Measurements from ENCODE around the gene HEBP2.
A peak's percentile ranks its signal among the peaks of the same experiment; 100 is the strongest.
"Not testable (repeated sequence)": the region's sequence is repeated elsewhere in the genome, so short reads cannot be mapped to it uniquely, and the experiment has no call there.

Gene HEBP2, protein sequence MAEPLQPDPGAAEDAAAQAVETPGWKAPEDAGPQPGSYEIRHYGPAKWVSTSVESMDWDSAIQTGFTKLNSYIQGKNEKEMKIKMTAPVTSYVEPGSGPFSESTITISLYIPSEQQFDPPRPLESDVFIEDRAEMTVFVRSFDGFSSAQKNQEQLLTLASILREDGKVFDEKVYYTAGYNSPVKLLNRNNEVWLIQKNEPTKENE

DNA sequence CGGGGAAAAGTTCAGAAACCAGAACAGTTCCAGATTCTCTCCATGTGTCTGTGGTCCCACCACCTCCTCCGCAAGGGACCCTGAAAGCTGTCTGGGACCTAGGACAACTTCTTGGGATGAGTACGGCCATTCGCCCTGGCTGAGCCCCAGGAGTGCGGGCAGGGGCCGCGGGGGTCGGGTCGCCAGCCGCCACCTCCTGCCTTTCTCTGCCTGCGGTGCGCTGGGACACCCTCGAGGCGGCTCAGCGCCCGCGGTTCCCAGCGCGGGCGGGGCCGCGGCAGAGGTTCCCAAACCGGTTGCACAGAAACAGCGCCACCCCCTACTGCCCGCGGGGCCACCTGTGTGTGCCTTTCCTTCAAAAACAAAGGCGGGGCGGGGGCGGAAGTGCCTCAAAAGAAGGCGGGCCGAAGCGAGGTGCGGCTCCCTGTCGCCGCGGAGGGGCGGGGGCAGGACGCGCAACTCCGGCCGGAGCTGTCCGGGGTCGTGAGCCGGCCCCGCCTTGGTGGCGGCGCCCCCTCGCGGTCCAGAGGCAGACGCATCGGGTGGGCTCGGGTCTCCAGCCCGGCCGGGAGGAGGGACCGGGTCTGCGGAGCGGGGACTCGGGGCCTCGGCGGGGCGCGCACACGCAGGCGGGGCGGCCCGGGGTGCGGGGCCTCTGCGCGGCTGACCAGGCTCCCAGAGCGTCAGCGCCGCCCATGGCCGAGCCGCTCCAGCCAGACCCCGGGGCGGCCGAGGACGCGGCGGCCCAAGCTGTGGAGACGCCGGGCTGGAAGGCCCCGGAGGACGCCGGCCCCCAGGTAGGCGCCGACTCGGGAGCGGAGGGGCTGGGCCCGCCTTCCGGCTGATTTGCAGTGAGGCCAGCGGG lies at the start of gene HEBP2:
HEBP2 (plus strand) TSS at position 423 of the 865 bp plus-strand sequence; CDS start at position 696, 273 bp downstream.
- Histone ChIP-seq H3K36me3 (replicated peaks) (peaks cover 33% of the 10 kb centered on the region), H3K27me3 (ENCODE audit: low read depth) (no peaks in the 10 kb centered on the region), H3K9me3 (no peaks in the 10 kb centered on the region), H3K4me3 (peak within 1 kb of the TSS; percentile 69), H3K4me1 (peaks cover 16% of the 10 kb centered on the region)
- peak; percentile 91 to 100 for DNase-seq (ENCODE audit: low spot score in 2 of 2)
- in situ Hi-C loops (cut with MboI; ENCODE audit: low sequenced_read_pairs), result no loop called here

DNA sequence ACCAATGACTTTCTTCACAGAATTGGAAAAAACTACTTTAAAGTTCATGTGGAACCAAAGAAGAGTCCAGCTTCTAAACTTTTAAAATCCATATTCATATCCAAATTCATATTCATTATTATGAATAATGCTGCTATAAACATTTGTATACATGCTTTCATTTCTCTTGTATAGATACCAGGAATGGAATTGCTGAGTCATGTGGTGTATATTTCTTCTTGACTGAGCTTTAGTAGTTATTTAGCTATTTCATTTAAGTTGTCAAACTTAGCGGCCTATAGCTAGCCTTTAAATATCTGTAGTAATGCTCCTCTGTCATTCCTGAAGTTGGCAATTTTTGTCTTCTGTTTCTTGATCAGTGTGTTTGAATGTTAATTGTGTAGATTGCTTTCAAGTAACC lies 46.1 kb upstream of the HEBP2 start:
- DNase-seq (ENCODE audit: low spot score in 2 of 2), result no peak
- in situ Hi-C loops (cut with MboI; ENCODE audit: low sequenced_read_pairs), result no loop called here
- H3K4me1 ChIP-seq, result peaks cover 6% of the 10 kb centered on the region; the same call in 1 of the 2 replicates
- H3K9me3 ChIP-seq, result no peaks in the 10 kb centered on the region
- H3K36me3 ChIP-seq (replicated peaks), result no peaks in the 10 kb centered on the region
- H3K27me3 ChIP-seq (ENCODE audit: low read depth), result no peaks in the 10 kb centered on the region
- no peak overlapping the region for H3K4me3 ChIP-seq

DNA sequence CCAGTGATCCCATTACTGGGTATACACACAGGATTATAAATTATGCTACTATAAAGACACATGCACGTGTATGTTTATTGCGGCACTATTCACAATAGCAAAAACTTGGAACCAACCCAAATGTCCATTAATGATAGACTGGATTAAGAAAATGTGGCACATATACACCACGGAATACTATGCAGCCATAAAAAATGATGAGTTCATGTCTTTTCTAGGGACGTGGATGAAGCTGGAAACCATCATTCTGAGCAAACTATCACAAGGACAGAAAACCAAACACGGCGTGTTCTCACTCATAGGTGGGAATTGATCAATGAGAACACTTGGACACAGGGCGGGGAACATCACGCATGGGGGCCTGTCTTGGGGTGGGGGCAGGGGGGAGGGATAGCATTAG lies 35.3 kb upstream of the HEBP2 start:
- H3K27me3 ChIP-seq (ENCODE audit: low read depth); H3K9me3 ChIP-seq; DNase-seq (ENCODE audit: low spot score in 2 of 2); in situ Hi-C loops (cut with MboI; ENCODE audit: low sequenced_read_pairs); H3K4me3 ChIP-seq; H3K36me3 ChIP-seq (replicated peaks); H3K4me1 ChIP-seq: not testable (repeated sequence)

DNA sequence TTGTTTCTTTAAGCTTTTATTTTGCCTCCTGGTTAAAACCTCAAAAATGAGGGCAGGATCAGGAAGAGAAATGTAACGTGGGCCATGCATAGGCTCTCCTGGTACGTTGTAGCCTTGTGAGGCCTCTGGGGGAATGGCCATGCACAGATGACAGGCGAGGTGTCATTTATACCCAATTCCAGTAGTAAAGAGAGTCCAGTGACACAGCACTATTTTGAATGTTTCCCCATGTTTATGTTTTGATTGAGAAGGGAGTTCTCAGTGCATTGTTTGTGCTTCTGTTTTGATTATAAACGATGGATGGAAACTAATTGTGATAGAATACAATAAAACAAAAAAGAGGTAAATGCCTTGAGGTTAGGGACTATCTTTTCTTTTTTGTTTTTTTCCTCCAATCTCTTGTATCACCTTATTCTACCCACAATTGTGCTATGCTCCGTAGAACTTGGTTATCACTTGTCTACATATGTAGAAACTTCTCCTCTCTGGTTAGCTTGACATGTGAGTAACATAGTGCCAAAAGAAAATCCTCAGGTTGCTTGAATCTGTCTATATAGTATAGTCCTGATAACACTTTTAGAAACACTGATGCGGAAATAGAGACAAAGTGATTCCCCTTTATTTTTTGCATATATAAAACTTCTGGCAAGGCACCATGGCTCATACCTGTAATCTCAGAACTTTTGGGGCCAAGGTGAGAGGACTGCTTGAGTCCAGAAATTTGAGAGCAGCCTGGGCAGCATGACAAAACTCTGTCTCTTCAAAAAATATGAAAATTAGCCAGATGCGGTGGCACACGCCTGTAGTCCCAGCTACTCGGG lies 33.2 kb upstream of the HEBP2 start:
- no peak overlapping the region for H3K4me3 ChIP-seq
- H3K36me3 ChIP-seq (replicated peaks), result no peaks in the 10 kb centered on the region
- 0 out of 2 replicates have a peak, but pooled peaks cover 1% of the 10 kb centered on the region for H3K27me3 ChIP-seq (ENCODE audit: low read depth)
- H3K4me1 ChIP-seq, result no peaks in the 10 kb centered on the region
- no peak for DNase-seq (ENCODE audit: low spot score in 2 of 2)
- in situ Hi-C loops (cut with MboI; ENCODE audit: low sequenced_read_pairs), result no loop called here
- no peaks in the 10 kb centered on the region for H3K9me3 ChIP-seq

DNA sequence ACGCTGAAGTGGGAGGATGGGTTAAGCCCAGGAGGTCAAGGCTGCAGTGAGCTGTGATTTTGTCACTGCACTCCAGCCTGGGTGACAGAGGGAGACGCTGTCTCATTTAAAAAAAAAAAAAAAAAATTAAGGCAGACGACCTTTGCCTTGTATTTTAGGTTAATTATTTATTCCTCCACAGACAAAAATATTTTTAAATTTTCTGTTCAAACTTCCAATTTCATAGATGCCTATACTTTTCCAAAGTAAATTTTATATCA lies 32.6 kb upstream of the HEBP2 start:
- no peaks in the 10 kb centered on the region for H3K4me1 ChIP-seq
- in situ Hi-C loops (cut with MboI; ENCODE audit: low sequenced_read_pairs), result no loop called here
- H3K9me3 ChIP-seq, result no peaks in the 10 kb centered on the region
- H3K36me3 ChIP-seq (replicated peaks), result no peaks in the 10 kb centered on the region
- DNase-seq (ENCODE audit: low spot score in 2 of 2), result no peak
- no peaks in the 10 kb centered on the region for H3K27me3 ChIP-seq (ENCODE audit: low read depth)
- no peak overlapping the region for H3K4me3 ChIP-seq

DNA sequence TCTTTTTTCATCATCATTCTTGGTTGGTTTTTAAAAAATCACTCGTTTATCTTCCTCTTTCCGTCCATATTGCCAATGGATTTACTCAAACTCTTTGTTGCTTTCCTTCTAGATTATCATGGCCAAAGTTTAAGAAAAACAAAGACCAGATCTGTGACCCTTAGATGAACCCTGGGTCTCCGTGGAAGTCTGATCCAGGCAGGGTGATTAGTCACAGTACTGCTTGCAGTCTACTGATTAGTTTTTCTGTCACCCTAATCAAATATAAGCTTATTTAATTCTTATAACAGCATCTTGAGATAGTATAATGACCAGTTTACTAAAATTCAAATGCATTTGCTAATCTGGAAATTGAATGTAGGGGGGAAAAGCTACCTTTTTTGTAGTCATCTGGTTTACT lies 32.3 kb upstream of the HEBP2 start:
- DNase-seq (ENCODE audit: low spot score in 2 of 2), result no peak
- Histone ChIP-seq H3K36me3 (replicated peaks) (no peaks in the 10 kb centered on the region), H3K27me3 (ENCODE audit: low read depth) (no peaks in the 10 kb centered on the region), H3K4me3 (no peak overlapping the region), H3K4me1 (no peaks in the 10 kb centered on the region), H3K9me3 (no peaks in the 10 kb centered on the region)
- in situ Hi-C loops (cut with MboI; ENCODE audit: low sequenced_read_pairs), result no loop called here

DNA sequence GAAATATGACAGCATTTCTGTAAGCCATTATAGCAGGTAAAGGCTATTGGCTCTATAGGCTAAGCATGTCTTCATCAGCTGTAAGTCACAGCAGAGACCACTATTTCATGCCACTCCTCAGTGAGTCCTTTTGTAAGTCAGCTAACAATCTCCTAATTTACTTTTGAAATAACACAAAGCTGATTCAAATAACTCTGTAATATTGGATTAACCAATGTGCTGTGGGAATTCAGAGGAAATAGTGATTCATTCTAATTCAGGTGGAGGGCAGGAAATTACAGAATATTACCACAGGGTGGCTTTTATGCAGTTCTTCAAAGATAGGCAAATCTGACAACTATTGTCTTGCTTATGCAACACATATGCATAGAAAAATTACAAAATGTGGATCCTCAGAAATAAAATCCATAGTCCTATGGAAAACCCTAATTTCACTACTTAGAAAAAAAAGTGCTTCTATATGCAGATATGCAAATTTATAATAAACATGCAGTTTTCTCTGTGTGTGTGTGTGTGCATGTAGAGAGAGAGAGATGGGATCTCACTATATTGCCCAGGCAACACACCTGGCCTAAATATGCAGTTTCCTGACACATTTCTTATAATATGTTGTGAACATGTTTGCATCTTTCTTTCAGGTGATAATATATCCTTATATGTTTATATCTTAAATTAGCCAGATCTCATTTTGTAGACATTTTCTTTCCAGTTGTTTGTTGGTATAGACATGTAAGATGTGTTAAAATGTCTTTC lies 31.1 kb upstream of the HEBP2 start:
- H3K9me3 ChIP-seq, result no peaks in the 10 kb centered on the region
- H3K4me3 ChIP-seq, result no peak overlapping the region
- H3K27me3 ChIP-seq (ENCODE audit: low read depth), result no peaks in the 10 kb centered on the region
- no peaks in the 10 kb centered on the region for H3K4me1 ChIP-seq
- peak in 1 of 2 experiments; percentile 21 for DNase-seq (ENCODE audit: low spot score in 2 of 2)
- in situ Hi-C loops (cut with MboI; ENCODE audit: low sequenced_read_pairs), result no loop called here
- no peaks in the 10 kb centered on the region for H3K36me3 ChIP-seq (replicated peaks)

DNA sequence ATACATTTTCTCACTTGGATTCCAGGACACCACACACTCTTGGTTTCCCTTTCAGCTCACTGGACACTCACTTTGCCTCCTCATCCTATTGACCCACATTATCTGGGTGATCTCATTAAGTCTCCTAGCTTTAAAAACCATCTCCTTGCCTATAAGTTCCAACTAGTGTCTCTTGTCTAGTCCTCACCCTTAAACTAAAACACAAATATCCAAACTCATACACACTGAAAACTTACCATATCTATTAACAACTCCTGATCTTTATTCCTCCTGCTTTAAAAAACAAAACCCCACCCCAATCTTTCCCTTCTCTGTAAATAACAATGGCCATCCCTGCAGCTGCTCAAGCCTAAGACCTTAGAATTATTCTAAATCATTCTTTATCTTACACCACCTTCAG lies 29.8 kb upstream of the HEBP2 start:
- DNase-seq (ENCODE audit: low spot score in 2 of 2), result no peak
- in situ Hi-C loops (cut with MboI; ENCODE audit: low sequenced_read_pairs), result no loop called here
- H3K27me3 ChIP-seq (ENCODE audit: low read depth), result no peaks in the 10 kb centered on the region

DNA sequence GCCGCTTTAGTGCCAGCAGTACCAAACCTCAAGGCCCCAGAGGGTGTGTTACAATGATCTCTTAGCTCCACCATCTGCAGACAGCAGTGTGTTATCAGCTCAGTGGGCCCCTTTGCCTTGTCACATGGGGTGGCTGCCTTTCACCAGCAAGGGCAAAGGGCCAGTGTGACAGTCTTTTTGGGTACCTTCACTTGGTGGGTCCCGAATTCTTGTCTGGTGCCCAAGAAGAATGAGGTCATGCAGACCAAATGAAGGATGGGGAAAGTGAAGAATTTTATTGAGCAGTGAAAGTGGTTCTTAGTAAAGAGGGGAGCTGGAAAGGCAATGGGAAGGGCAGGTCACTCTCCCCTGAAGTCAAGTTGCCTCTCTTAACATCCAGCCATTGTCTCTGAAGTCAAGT lies 29.2 kb upstream of the HEBP2 start:
- no peak for DNase-seq (ENCODE audit: low spot score in 2 of 2)
- Histone ChIP-seq H3K4me3 (no peak overlapping the region), H3K36me3 (replicated peaks) (no peaks in the 10 kb centered on the region), H3K4me1 (no peaks in the 10 kb centered on the region), H3K9me3 (no peaks in the 10 kb centered on the region), H3K27me3 (ENCODE audit: low read depth) (no peaks in the 10 kb centered on the region)
- in situ Hi-C loops (cut with MboI; ENCODE audit: low sequenced_read_pairs), result no loop called here

More for the DNA sequence above, 29.8 kb upstream of the HEBP2 start:
- H3K4me1 ChIP-seq, result no peaks in the 10 kb centered on the region
- H3K9me3 ChIP-seq, result no peaks in the 10 kb centered on the region
- no peaks in the 10 kb centered on the region for H3K36me3 ChIP-seq (replicated peaks)
- H3K4me3 ChIP-seq, result no peak overlapping the region

DNA sequence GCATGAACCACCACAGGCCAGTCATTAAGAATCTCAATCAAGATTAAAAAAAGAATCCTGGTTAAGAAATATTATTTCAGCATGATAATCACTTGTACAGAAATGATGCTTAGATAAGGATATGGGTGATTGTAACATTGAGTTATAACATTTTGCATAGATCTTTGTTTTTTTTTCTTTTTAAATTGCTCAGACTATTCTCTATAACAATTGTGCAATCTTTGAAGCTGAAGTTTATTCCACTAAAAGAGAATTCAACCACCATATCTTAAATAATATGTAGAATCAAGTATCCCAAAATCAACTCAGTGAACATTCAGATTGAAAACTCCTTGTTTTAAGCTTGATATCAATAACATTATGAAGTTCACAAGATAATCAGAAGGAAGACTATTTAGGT lies 27.0 kb upstream of the HEBP2 start:
- Histone ChIP-seq H3K36me3 (replicated peaks) (no peaks in the 10 kb centered on the region), H3K4me3 (no peak overlapping the region), H3K4me1 (no peaks in the 10 kb centered on the region), H3K9me3 (no peaks in the 10 kb centered on the region), H3K27me3 (ENCODE audit: low read depth) (no peaks in the 10 kb centered on the region)
- in situ Hi-C loops (cut with MboI; ENCODE audit: low sequenced_read_pairs), result no loop called here
- DNase-seq (ENCODE audit: low spot score in 2 of 2), result no peak

DNA sequence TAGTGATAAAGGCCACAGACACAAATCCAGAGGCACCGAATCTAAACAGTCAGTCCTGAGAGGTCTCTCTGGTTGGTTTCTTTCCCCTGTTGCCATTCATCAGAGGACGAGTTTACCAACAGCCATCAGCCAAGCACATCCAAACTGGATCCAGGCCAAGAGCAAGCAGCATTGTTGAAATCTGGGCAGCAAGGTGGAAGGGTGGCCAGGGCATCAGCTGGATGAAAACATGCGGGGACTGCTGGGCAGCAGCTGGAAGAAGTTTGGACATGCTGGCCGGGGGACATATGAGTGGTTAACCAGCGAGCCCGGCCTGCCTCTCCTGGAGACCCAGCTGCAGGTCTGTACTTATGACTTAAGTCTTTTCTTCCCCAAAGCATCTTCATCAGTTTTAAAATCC lies 26.2 kb upstream of the HEBP2 start, which contains the start of gene SMIM28:
SMIM28 (plus strand) TSS at position 62 of the 400 bp plus-strand sequence; CDS start at position 230, 168 bp downstream.
- DNase-seq (ENCODE audit: low spot score in 2 of 2), result no peak
- Histone ChIP-seq H3K4me1 (no peaks in the 10 kb centered on the region), H3K27me3 (ENCODE audit: low read depth) (no peaks in the 10 kb centered on the region), H3K36me3 (replicated peaks) (no peaks in the 10 kb centered on the region), H3K4me3 (no peak within 1 kb of the TSS), H3K9me3 (no peaks in the 10 kb centered on the region)
- in situ Hi-C loops (cut with MboI; ENCODE audit: low sequenced_read_pairs), result no loop called here

DNA sequence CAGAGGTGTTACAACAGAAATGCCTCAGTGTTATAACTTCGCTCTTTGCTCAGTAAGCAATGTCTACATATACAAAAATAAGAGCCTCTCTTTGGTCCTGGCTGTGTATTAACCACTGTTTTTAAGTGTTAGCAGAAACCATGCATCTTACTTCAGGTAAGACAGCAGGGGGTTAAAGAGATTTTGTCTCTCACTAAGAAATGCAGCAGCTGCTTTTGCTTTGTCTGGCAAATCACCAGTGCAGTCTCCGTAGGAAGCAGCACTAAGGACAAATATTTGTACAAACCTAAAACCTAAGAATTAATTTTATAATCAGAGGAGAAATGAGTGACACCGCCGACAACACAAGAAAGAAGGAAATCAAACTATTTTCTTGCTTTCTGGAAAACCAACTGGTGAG lies 25.6 kb upstream of the HEBP2 start:
- no peaks in the 10 kb centered on the region for H3K36me3 ChIP-seq (replicated peaks)
- no peaks in the 10 kb centered on the region for H3K27me3 ChIP-seq (ENCODE audit: low read depth)

DNA sequence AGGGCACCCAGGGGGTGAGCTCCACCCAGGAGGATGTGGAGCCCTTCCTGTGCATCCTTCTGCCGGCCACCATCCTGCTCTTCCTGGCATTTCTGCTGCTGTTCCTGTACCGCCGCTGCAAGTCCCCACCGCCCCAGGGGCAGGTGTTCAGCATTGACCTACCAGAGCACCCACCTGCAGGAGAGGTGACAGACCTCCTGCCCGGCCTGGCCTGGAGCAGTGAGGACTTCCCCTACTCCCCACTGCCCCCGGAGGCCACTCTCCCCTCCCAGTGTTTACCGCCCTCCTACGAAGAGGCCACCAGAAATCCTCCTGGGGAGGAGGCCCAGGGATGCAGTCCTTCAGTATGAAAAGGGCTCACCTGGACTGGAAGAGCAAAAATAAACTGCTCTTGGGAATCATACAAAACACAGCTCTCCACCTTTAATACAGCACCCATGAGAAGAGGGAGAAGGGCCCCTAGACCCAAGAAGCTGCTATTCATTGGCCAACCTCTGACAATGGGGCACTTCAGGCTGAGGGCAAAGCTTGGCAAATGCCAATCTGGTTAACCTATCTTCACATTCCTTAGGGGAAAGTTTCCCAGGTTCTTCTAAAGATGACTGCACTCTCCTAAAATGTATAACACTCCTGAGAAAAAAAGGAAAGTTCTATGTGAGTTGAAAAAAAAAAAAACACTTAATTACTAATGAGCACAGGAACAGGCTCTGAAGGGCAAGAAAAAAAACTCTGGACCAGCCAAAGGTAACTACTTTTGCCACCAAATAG lies 21.3 kb upstream of the HEBP2 start:
- in situ Hi-C loops (cut with MboI; ENCODE audit: low sequenced_read_pairs), result no loop called here

More for the DNA sequence above, 25.6 kb upstream of the HEBP2 start:
- Histone ChIP-seq H3K4me3 (no peak overlapping the region), H3K4me1 (no peaks in the 10 kb centered on the region), H3K9me3 (no peaks in the 10 kb centered on the region)
- DNase-seq (ENCODE audit: low spot score in 2 of 2), result no peak
- in situ Hi-C loops (cut with MboI; ENCODE audit: low sequenced_read_pairs), result no loop called here

More for the DNA sequence above, 21.3 kb upstream of the HEBP2 start:
- H3K4me1 ChIP-seq, result no peaks in the 10 kb centered on the region
- DNase-seq (ENCODE audit: low spot score in 2 of 2), result no peak
- H3K9me3 ChIP-seq, result no peaks in the 10 kb centered on the region
- H3K27me3 ChIP-seq (ENCODE audit: low read depth), result no peaks in the 10 kb centered on the region
- no peak overlapping the region for H3K4me3 ChIP-seq
- H3K36me3 ChIP-seq (replicated peaks), result no peaks in the 10 kb centered on the region

Data from HAP-1 (cell line).